AG10803 (cell line): ENCODE data around the gene ZNF282.

ENCODE experiments used
- DNase-seq: peaks from one replicate; pipeline ENCODE4 v3.0.0; 2010; ENCODE audit warnings: low read depth
- H3K4me3 ChIP-seq: 2 replicates; pipeline ENCODE4 v1.5.1; 2011; ENCODE audit warnings: mild to moderate bottlenecking, low read length, control low read depth
- CTCF ChIP-seq: conservative IDR thresholded peaks from 2 replicates; pipeline ENCODE4 v1.5.1; 2011; ENCODE audit warnings: mild to moderate bottlenecking, low read length, control low read depth, inconsistent platforms

ZNF282 gene

GRCh38 chr7:149216402-149216801 lies 21.1 kb downstream of the ZNF282 start:
- no peak for TF ChIP-seq CTCF
- no peak overlapping the region for H3K4me3 ChIP-seq
- no peak for DNase-seq

GRCh38 chr7:149217570-149217969 lies 22.2 kb downstream of the ZNF282 start:
- no peak overlapping the region for H3K4me3 ChIP-seq
- DNase-seq = no peak
- TF ChIP-seq CTCF = no peak

- no peak for TF ChIP-seq CTCF
Measured at GRCh38 chr7:149218469-149219420, 23.4 kb downstream of the ZNF282 start.

GRCh38 chr7:149220534-149220933 lies 25.2 kb downstream of the ZNF282 start:
- no peak overlapping the region for H3K4me3 ChIP-seq
- no peak for TF ChIP-seq CTCF
- peak; percentile 76 for DNase-seq

More at GRCh38 chr7:149218469-149219420, 23.4 kb downstream of the ZNF282 start:
- no peak overlapping the region for H3K4me3 ChIP-seq
- DNase-seq = no peak

GRCh38 chr7:149223176-149223575 lies 27.8 kb downstream of the ZNF282 start:
- H3K4me3 ChIP-seq = no peak overlapping the region
- DNase-seq = no peak
- TF ChIP-seq CTCF = no peak

- no peak for DNase-seq
- no peak overlapping the region for H3K4me3 ChIP-seq
- TF ChIP-seq CTCF = no peak
Measured at GRCh38 chr7:149223761-149224160, 28.4 kb downstream of the ZNF282 start.

- no peak overlapping the region for H3K4me3 ChIP-seq
- no peak for TF ChIP-seq CTCF
- no peak for DNase-seq
Measured at GRCh38 chr7:149224352-149224751, 29.0 kb downstream of the ZNF282 start.
